HPDE6-E6E7 (cell line): ENCODE measurements around the gene PARP6.

ENCODE experiments used
- DNase-seq: peaks from one replicate; pipeline ENCODE4 v3.0.0; 2011; ENCODE audit warnings: missing footprints; ENCODE audit errors: extremely low spot score

Gene PARP6

GRCh38 chr15:72200395-72201237, 71.7 kb downstream of the PARP6 start:
- no peak for DNase-seq

- no peak for DNase-seq
These were observed 72.6 kb downstream of the PARP6 start for GRCh38 chr15:72199721-72200212.

- no peak for DNase-seq
These were observed 73.2 kb downstream of the PARP6 start for GRCh38 chr15:72199205-72199515.

GRCh38 chr15:72198356-72199204, 73.8 kb downstream of the PARP6 start:
- DNase-seq, result no peak

GRCh38 chr15:72197460-72198355, 74.6 kb downstream of the PARP6 start, which contains the start of gene GRAMD2A:
TSS of gene GRAMD2A (minus strand) at chr15:72197787.
- DNase-seq, result peak; percentile 89

GRCh38 chr15:72197041-72197459, 75.3 kb downstream of the PARP6 start:
- no peak for DNase-seq

GRCh38 chr15:72196409-72197040, 75.8 kb downstream of the PARP6 start:
- no peak for DNase-seq

GRCh38 chr15:72195101-72195511, 77.2 kb downstream of the PARP6 start:
- no peak for DNase-seq

GRCh38 chr15:72193836-72194396, 78.4 kb downstream of the PARP6 start:
- no peak for DNase-seq

- no peak for DNase-seq
These were observed 79.9 kb downstream of the PARP6 start for GRCh38 chr15:72192416-72192815.
